Natural killer cell (primary cell): ENCODE data around the gene GALNT12. TPM values are rescaled to one million over a fixed set of nuclear protein-coding genes. Genes with fewer than 3 reads are reported as not detected.

ENCODE experiments used
- ATAC-seq, 3 donors: fragments of 150-1000 bp in 2 of 3; fragments of 200-7000 bp in 1 of 3; cut with Tn5 transposase; 1 replicate in 1 of 3; 2 replicates in 2 of 3; pipeline ENCODE4 v1.10.0; 2021; ENCODE audit warnings: mild to moderate bottlenecking in 2 of 3, moderate library complexity in 2 of 3
- DNase-seq, 2 donors: peaks; one replicate each; pipeline versions ENCODE4 v3.0.0 to v3.0.0-alpha.2; 2013 to 2021; ENCODE audit warnings: mixed read lengths in 1 of 2
- H3K27ac ChIP-seq: one replicate; pipeline ENCODE4 v1.5.1; 2013; ENCODE audit warnings: mild to moderate bottlenecking, low read length
- H3K27me3 ChIP-seq: one replicate; pipeline ENCODE4 v1.6.1; 2013; ENCODE audit warnings: low read length; ENCODE audit not compliant: control insufficient read depth, insufficient read depth
- H3K36me3 ChIP-seq: one replicate; pipeline ENCODE4 v1.6.1; 2013; ENCODE audit warnings: low read length; ENCODE audit not compliant: control insufficient read depth, insufficient read depth
- H3K4me1 ChIP-seq: one replicate; pipeline ENCODE4 v1.6.1; 2013; ENCODE audit warnings: low read length; ENCODE audit not compliant: control insufficient read depth, insufficient read depth
- H3K4me3 ChIP-seq: one replicate; pipeline ENCODE4 v1.5.1; 2013; ENCODE audit warnings: low read length
- H3K9me3 ChIP-seq: one replicate; pipeline ENCODE4 v1.6.1; 2013; ENCODE audit warnings: low read length; ENCODE audit not compliant: control insufficient read depth, insufficient read depth
- H3K27ac Mint-ChIP-seq, 2 donors: one replicate each; pipeline ENCODE4 v1.8.0; 2022; ENCODE audit warnings: mild to moderate bottlenecking in 2 of 2, mixed read lengths in 2 of 2, moderate library complexity in 1 of 2
- H3K27me3 Mint-ChIP-seq, 2 donors: one replicate each; pipeline ENCODE4 v1.8.0; 2022; ENCODE audit warnings: low read depth in 2 of 2, mixed read lengths in 2 of 2
- H3K36me3 Mint-ChIP-seq: one replicate; pipeline ENCODE4 v1.8.0; 2022; ENCODE audit warnings: mixed read lengths
- H3K4me1 Mint-ChIP-seq, 2 donors: one replicate each; pipeline ENCODE4 v1.8.0; 2022; ENCODE audit warnings: mixed read lengths in 2 of 2
- H3K4me3 Mint-ChIP-seq: one replicate; pipeline ENCODE4 v1.8.0; 2022; ENCODE audit warnings: mild to moderate bottlenecking, moderate library complexity, mixed read lengths
- H3K9me3 Mint-ChIP-seq, 2 donors: one replicate each; pipeline ENCODE4 v1.8.0; 2022; ENCODE audit warnings: mixed read lengths in 2 of 2
- WGBS: methylation state at CpG from one replicate; pipeline ENCODE4 v1.1.7; 2013; ENCODE audit warnings: missing lambda C conversion rate; ENCODE audit not compliant: insufficient coverage; 5-methylcytosine and 5-hydroxymethylcytosine counted together
- intact Hi-C: fragments of 100-400 bp; cut with micrococcal nuclease; formaldehyde crosslinking; loops from one replicate; pipeline ENCODE4 v1.14.2; 2022
- total RNA-seq, 4 donors: library from RNA; stranded (reverse); fragments of 120-200 nt in 1 of 4; gene quantifications; one replicate each; pipeline versions ENCODE4 v1.2.3 to v1.2.4, GENCODE V29; 2013 to 2022
- TF ChIP-seq, protein P1 (sequence below): fragments of 200-600 bp; IDR thresholded peaks from one replicate; pipeline ENCODE4 v1.8.0; 2022; ENCODE audit warnings: antibody characterized with exemption

Gene GALNT12
- total RNA-seq, result 1 to 10 TPM; 9.1 to 9.4 (median 9.4) TPM
- 9.7 TPM for total RNA-seq (2013)

- H3K27ac Mint-ChIP-seq, result peak within 1 kb of the TSS; percentile 16 to 53
- peak within 1 kb of the TSS; percentile 93 for H3K4me3 Mint-ChIP-seq
- Histone ChIP-seq H3K9me3 (no peaks in the 10 kb centered on the region), H3K27ac (no peak within 1 kb of the TSS), H3K36me3 (no peaks in the 10 kb centered on the region), H3K27me3 (no peaks in the 10 kb centered on the region), H3K4me1 (peaks cover 16% of the 10 kb centered on the region), H3K4me3 (peak within 1 kb of the TSS; percentile 65)
- H3K4me1 Mint-ChIP-seq, result peaks cover 18 to 41% of the 10 kb centered on the region in 2 donors
- ATAC-seq (peak; percentile 83 to 90 (median 89)), DNase-seq (peak; percentile 47 to 76)
- TF ChIP-seq, protein P1, sequence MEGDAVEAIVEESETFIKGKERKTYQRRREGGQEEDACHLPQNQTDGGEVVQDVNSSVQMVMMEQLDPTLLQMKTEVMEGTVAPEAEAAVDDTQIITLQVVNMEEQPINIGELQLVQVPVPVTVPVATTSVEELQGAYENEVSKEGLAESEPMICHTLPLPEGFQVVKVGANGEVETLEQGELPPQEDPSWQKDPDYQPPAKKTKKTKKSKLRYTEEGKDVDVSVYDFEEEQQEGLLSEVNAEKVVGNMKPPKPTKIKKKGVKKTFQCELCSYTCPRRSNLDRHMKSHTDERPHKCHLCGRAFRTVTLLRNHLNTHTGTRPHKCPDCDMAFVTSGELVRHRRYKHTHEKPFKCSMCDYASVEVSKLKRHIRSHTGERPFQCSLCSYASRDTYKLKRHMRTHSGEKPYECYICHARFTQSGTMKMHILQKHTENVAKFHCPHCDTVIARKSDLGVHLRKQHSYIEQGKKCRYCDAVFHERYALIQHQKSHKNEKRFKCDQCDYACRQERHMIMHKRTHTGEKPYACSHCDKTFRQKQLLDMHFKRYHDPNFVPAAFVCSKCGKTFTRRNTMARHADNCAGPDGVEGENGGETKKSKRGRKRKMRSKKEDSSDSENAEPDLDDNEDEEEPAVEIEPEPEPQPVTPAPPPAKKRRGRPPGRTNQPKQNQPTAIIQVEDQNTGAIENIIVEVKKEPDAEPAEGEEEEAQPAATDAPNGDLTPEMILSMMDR, result no peak
- H3K9me3 Mint-ChIP-seq, result no peaks in the 10 kb centered on the region
- H3K36me3 Mint-ChIP-seq, result no peaks in the 10 kb centered on the region
- H3K27me3 Mint-ChIP-seq, result peaks cover 6 to 20% of the 10 kb centered on the region in 2 donors
- intact Hi-C loops, result no loop called here
- WGBS, result 12% methylated on average over 50 of the region's 51 CpGs
Observed at GRCh38 chr9:98807070-98807813, at the start of gene GALNT12. Gene GALNT12 (plus strand): TSS chr9:98807670. CDS start chr9:98807699, 29 bp downstream.

DNA sequence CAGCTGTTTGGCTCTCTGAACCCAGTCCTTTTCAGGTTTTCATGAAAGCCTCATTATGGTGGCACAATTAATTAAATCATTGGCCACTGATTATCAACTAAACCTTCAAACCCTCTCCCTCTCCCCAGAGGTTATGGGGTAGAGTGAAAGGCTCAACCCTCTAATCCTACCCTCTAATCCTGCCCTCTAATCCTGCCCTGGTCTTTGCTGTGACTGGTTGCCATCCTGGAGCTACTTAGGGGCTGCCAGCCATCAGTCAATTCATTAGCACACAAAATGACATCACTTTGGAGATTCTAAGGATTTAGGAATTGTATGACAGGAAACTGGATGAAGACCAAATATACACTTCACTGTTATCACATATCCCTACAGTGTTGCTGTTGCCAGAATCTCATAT, 47.2 kb upstream of the GALNT12 start:
- peaks cover 0 to 6% of the 10 kb centered on the region in 2 donors for H3K9me3 Mint-ChIP-seq
- no peak overlapping the region for H3K4me3 ChIP-seq
- H3K4me1 Mint-ChIP-seq, result no peaks in the 10 kb centered on the region
- TF ChIP-seq, protein P1, result no peak
- intact Hi-C loops, result no loop called here
- no peaks in the 10 kb centered on the region for H3K9me3 ChIP-seq
- ATAC-seq, result no peak
- no peak for DNase-seq
- no peak overlapping the region for H3K27ac ChIP-seq
- no peaks in the 10 kb centered on the region for H3K27me3 ChIP-seq
- H3K36me3 ChIP-seq, result peaks cover 8% of the 10 kb centered on the region
- H3K4me1 ChIP-seq, result no peaks in the 10 kb centered on the region
- H3K4me3 Mint-ChIP-seq, result no peak overlapping the region
- no peaks in the 10 kb centered on the region for H3K36me3 Mint-ChIP-seq
- no peaks in the 10 kb centered on the region for H3K27me3 Mint-ChIP-seq
- no peak overlapping the region for H3K27ac Mint-ChIP-seq

GRCh38 chr9:98763986-98764745, 43.3 kb upstream of the GALNT12 start:
- Mint-ChIP-seq H3K9me3 (peaks cover 0 to 4% of the 10 kb centered on the region in 2 donors), H3K27ac (no peak overlapping the region), H3K27me3 (no peaks in the 10 kb centered on the region), H3K4me3 (no peak overlapping the region), H3K4me1 (no peaks in the 10 kb centered on the region), H3K36me3 (no peaks in the 10 kb centered on the region)
- Histone ChIP-seq H3K36me3 (peaks cover 7% of the 10 kb centered on the region), H3K4me3 (no peak overlapping the region), H3K4me1 (no peaks in the 10 kb centered on the region), H3K27me3 (no peaks in the 10 kb centered on the region), H3K9me3 (no peaks in the 10 kb centered on the region), H3K27ac (no peak overlapping the region)
- 91% methylated on average over 2 of the region's 3 CpGs for WGBS
- intact Hi-C loops, result no loop called here
- DNase-seq (no peak), ATAC-seq (no peak)
- TF ChIP-seq, protein P1, result no peak
